AG09309 (cell line): ENCODE data around the gene DUSP10.

Source experiments
- DNase-seq: peaks from one replicate; pipeline ENCODE4 v3.0.0-alpha.2; 2010; ENCODE audit warnings: low read depth
- H3K4me3 ChIP-seq: 2 replicates; pipeline ENCODE4 v1.5.1; 2011; ENCODE audit warnings: mild to moderate bottlenecking, low read depth, low read length, moderate library complexity; ENCODE audit not compliant: control insufficient read depth
- CTCF ChIP-seq: IDR thresholded peaks from 2 replicates; pipeline ENCODE4 v1.5.1; 2011; ENCODE audit warnings: mild to moderate bottlenecking, low read depth, low read length, inconsistent platforms; ENCODE audit not compliant: insufficient read depth, control insufficient read depth; ENCODE audit errors: missing control alignments

Gene DUSP10

GRCh38 chr1:221712198-221712684 lies 29.6 kb downstream of the DUSP10 start:
- H3K4me3 ChIP-seq = no peak overlapping the region
- TF ChIP-seq CTCF = no peak
- DNase-seq = peak; percentile 64

DNA sequence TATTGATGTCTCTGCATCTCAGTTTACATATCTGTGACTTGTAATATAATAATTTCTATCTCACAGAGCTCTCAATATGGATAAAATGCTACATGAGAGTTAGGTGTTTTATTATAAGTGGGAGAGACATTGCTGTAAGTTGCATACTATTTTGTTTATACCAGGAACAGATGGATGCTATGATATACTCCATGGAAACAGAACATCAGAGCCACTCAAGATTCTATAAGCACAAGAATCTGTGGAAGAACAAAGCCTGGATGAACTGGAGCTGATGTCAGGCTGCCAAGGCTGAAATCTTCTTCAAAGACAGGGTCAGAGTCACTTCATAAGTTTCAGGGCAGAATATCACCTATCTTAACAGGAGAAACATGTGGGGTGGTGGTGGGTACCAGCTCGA lies 30.2 kb downstream of the DUSP10 start:
- TF ChIP-seq CTCF = no peak
- no peak overlapping the region for H3K4me3 ChIP-seq
- DNase-seq = no peak

DNA sequence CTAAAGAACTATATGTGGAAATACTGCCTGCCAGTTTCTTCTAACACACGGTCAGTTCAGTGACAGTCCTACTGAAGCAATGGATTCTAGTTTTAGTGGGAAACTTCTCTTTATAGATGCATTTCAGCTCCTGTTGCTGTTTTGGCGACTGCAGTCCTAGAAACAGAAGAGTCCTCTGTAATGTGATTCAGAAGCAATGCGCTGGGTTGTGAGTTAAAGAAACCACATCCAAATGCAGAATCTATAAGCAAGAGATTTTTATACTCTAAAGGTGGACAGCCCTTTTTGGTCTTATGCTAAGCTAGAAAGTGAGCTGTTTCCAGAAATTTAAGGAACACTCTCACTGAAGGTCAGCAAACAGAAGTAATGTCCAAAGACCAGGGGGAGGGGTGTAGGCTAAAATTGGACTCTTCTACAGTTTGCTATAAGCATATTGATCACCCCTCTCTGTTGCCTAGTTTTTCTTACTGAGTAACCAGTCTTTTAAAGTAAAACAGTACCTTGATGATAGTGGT lies 30.8 kb downstream of the DUSP10 start:
- TF ChIP-seq CTCF = no peak
- H3K4me3 ChIP-seq = no peak overlapping the region
- DNase-seq = no peak

DNA sequence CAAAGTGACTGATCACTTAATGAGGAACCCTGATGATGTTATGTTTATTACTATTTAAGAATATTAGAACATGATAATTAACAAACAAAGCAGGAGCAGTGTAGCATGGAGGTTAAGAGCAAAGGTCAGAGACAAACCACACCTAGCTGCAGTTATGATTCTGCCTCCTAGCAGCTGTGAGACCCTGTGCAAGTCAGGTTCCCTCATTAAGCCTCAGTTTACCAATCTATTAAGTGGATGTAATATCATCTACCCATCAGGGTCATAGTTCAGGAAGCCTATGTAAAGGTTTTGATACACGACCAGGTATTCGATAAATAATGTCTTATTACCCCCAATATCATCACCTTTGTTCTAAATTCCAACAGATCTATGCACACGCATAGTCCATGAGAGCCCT lies 32.0 kb downstream of the DUSP10 start:
- H3K4me3 ChIP-seq = no peak overlapping the region
- no peak for TF ChIP-seq CTCF
- DNase-seq = no peak

DNA sequence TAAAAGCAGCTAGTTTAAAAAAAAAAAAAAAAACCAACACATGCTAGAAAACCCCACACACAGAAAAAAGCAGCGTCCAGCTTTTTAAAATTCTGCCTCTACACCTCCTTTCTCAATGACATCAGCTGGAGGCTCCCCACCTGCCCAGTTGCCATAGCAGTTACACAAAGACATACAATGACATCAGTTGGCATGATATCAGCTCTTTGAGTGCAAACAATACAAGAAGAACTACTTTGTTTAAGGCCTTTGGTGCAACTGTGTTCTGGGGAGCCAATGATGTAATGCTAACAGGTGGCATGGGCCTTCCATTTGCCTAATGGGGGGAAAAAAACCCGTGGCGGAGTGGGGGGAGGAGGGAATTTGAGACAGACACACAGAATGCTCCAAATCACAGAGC lies 32.9 kb downstream of the DUSP10 start:
- TF ChIP-seq CTCF = no peak
- no peak for DNase-seq
- no peak overlapping the region for H3K4me3 ChIP-seq

DNA sequence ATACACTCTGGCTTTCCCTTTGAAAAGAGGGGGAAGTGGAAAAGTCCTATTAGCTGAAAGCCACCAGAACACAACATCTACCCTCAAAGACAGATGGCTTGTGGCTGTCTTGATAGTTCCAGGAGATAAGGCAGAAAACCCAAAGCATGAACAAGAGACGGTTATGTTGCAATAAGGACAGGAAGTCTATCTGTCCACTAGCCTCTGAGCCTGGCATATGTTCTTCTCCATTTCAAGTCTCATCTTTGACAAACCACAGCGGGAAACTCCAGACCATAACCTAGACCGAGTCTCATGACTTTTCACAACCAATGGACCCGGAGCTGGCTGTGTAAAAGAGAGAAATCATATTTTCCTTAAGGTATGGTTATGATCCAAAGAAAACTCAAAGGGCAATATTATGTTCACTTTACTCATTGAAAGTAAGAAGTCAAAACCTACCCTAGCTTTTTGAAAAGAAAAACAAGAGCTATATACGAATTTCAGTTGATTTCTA lies 33.8 kb downstream of the DUSP10 start:
- no peak overlapping the region for H3K4me3 ChIP-seq
- no peak for TF ChIP-seq CTCF
- DNase-seq = no peak
